Measurements from ENCODE around the gene LRP8.

Gene LRP8

GRCh38 chr1:53309802-53310201 is 18.1 kb downstream of the LRP8 start:
- Histone ChIP-seq H3K4me1 (ENCODE audit: control insufficient read depth in 2 of 2, insufficient read depth in 1 of 2, low read depth in 1 of 2, low read length in 2 of 2) (peaks cover 2 to 18% of the 10 kb centered on the region in 2 donors), H2BK12ac (ENCODE audit: low read length) (no peak overlapping the region), H2BK15ac (ENCODE audit: low read length) (no peak overlapping the region), H2BK120ac (ENCODE audit: low read depth, low read length) (no peak overlapping the region), H3K27ac (replicated peaks; ENCODE audit: low read length) (no peak overlapping the region), H2AFZ (ENCODE audit: low read length) (no peak overlapping the region), H3K27me3 (ENCODE audit: control insufficient read depth in 3 of 3, insufficient read depth in 3 of 3, low read depth in 1 of 3, low read length in 3 of 3) (no peaks in the 10 kb centered on the region), H3K79me1 (ENCODE audit: low read depth, low read length) (peaks cover 30% of the 10 kb centered on the region), H3K9me3 (replicated peaks in 1 of 2; ENCODE audit: control insufficient read depth in 2 of 2, insufficient read depth in 1 of 2, low read depth in 1 of 2, low read length in 2 of 2) (no peaks in the 10 kb centered on the region), H3K23ac (ENCODE audit: low read depth, low read length, poor library complexity) (no peak overlapping the region), H3K18ac (ENCODE audit: low read length) (no peak overlapping the region), H3K4me2 (ENCODE audit: insufficient read depth, low read length, poor library complexity, severe bottlenecking) (no peak overlapping the region), H3K36me3 (replicated peaks in 1 of 2; ENCODE audit: control insufficient read depth in 2 of 2, insufficient read depth in 2 of 2, low read length in 2 of 2) (peaks cover 18 to 38% of the 10 kb centered on the region in 2 donors), H2AK5ac (ENCODE audit: low read depth, low read length) (no peak overlapping the region), H3K4me3 (ENCODE audit: low read length in 2 of 2) (no peak overlapping the region), H3K9ac (ENCODE audit: low read depth, low read length, poor library complexity) (no peak overlapping the region), H2BK5ac (ENCODE audit: low read length) (no peak overlapping the region), H3K4ac (ENCODE audit: low read length) (no peak overlapping the region), H3K14ac (ENCODE audit: low read length) (no peak overlapping the region), H4K91ac (ENCODE audit: low read depth, low read length, poor library complexity) (no peak overlapping the region), H4K8ac (ENCODE audit: low read depth, low read length) (no peak overlapping the region)
- WGBS, 2 donors (ENCODE audit: extremely low coverage in 2 of 2, insufficient read length in 2 of 2, insufficient replicate concordance in 1 of 2): no CpG with 5 or more reads among the region's 11 CpGs
- no peak for DNase-seq (ENCODE audit: low spot score)

GRCh38 chr1:53308506-53308905 is 19.4 kb downstream of the LRP8 start:
- Histone ChIP-seq H3K9me3 (replicated peaks in 1 of 2; ENCODE audit: control insufficient read depth in 2 of 2, insufficient read depth in 1 of 2, low read depth in 1 of 2, low read length in 2 of 2) (no peaks in the 10 kb centered on the region), H3K4ac (ENCODE audit: low read length) (no peak overlapping the region), H2AK5ac (ENCODE audit: low read depth, low read length) (no peak overlapping the region), H3K18ac (ENCODE audit: low read length) (no peak overlapping the region), H3K27me3 (ENCODE audit: control insufficient read depth in 3 of 3, insufficient read depth in 3 of 3, low read depth in 1 of 3, low read length in 3 of 3) (no peaks in the 10 kb centered on the region), H4K8ac (ENCODE audit: low read depth, low read length) (no peak overlapping the region), H3K79me1 (ENCODE audit: low read depth, low read length) (peaks cover 24% of the 10 kb centered on the region), H2BK120ac (ENCODE audit: low read depth, low read length) (no peak overlapping the region), H3K4me2 (ENCODE audit: insufficient read depth, low read length, poor library complexity, severe bottlenecking) (no peak overlapping the region), H2BK15ac (ENCODE audit: low read length) (no peak overlapping the region), H3K4me3 (ENCODE audit: low read length in 2 of 2) (no peak overlapping the region), H3K27ac (replicated peaks; ENCODE audit: low read length) (no peak overlapping the region), H3K9ac (ENCODE audit: low read depth, low read length, poor library complexity) (no peak overlapping the region), H2AFZ (ENCODE audit: low read length) (no peak overlapping the region), H2BK12ac (ENCODE audit: low read length) (no peak overlapping the region), H3K23ac (ENCODE audit: low read depth, low read length, poor library complexity) (no peak overlapping the region), H3K14ac (ENCODE audit: low read length) (no peak overlapping the region), H2BK5ac (ENCODE audit: low read length) (no peak overlapping the region), H3K36me3 (replicated peaks in 1 of 2; ENCODE audit: control insufficient read depth in 2 of 2, insufficient read depth in 2 of 2, low read length in 2 of 2) (peaks cover 12 to 29% of the 10 kb centered on the region in 2 donors), H3K4me1 (ENCODE audit: control insufficient read depth in 2 of 2, insufficient read depth in 1 of 2, low read depth in 1 of 2, low read length in 2 of 2) (peaks cover 9 to 31% of the 10 kb centered on the region in 2 donors), H4K91ac (ENCODE audit: low read depth, low read length, poor library complexity) (no peak overlapping the region)
- no peak for DNase-seq (ENCODE audit: low spot score)
- WGBS, 2 donors (ENCODE audit: extremely low coverage in 2 of 2, insufficient read length in 2 of 2, insufficient replicate concordance in 1 of 2): no CpG with 5 or more reads among the region's 8 CpGs

- Histone ChIP-seq H3K9ac (ENCODE audit: low read depth, low read length, poor library complexity) (no peak overlapping the region), H3K4me3 (ENCODE audit: low read length in 2 of 2) (peak overlapping the region in 1 of 2 donors; percentile 60), H2AFZ (ENCODE audit: low read length) (no peak overlapping the region), H3K18ac (ENCODE audit: low read length) (no peak overlapping the region), H3K4me1 (ENCODE audit: control insufficient read depth in 2 of 2, insufficient read depth in 1 of 2, low read depth in 1 of 2, low read length in 2 of 2) (peaks cover 12 to 33% of the 10 kb centered on the region in 2 donors), H3K27ac (replicated peaks; ENCODE audit: low read length) (no peak overlapping the region), H4K91ac (ENCODE audit: low read depth, low read length, poor library complexity) (no peak overlapping the region), H2AK5ac (ENCODE audit: low read depth, low read length) (no peak overlapping the region), H3K9me3 (replicated peaks in 1 of 2; ENCODE audit: control insufficient read depth in 2 of 2, insufficient read depth in 1 of 2, low read depth in 1 of 2, low read length in 2 of 2) (no peaks in the 10 kb centered on the region), H2BK120ac (ENCODE audit: low read depth, low read length) (no peak overlapping the region), H3K23ac (ENCODE audit: low read depth, low read length, poor library complexity) (peak overlapping the region; percentile 37), H2BK15ac (ENCODE audit: low read length) (no peak overlapping the region), H2BK12ac (ENCODE audit: low read length) (no peak overlapping the region), H2BK5ac (ENCODE audit: low read length) (no peak overlapping the region), H3K36me3 (replicated peaks in 1 of 2; ENCODE audit: control insufficient read depth in 2 of 2, insufficient read depth in 2 of 2, low read length in 2 of 2) (peaks cover 9 to 17% of the 10 kb centered on the region in 2 donors), H4K8ac (ENCODE audit: low read depth, low read length) (no peak overlapping the region), H3K4me2 (ENCODE audit: insufficient read depth, low read length, poor library complexity, severe bottlenecking) (no peak overlapping the region), H3K4ac (ENCODE audit: low read length) (no peak overlapping the region), H3K27me3 (ENCODE audit: control insufficient read depth in 3 of 3, insufficient read depth in 3 of 3, low read depth in 1 of 3, low read length in 3 of 3) (no peaks in the 10 kb centered on the region), H3K79me1 (ENCODE audit: low read depth, low read length) (peaks cover 21% of the 10 kb centered on the region), H3K14ac (ENCODE audit: low read length) (peak overlapping the region; percentile 25)
- no CpG with 5 or more reads among the region's 4 CpGs for WGBS, 2 donors (ENCODE audit: extremely low coverage in 2 of 2, insufficient read length in 2 of 2, insufficient replicate concordance in 1 of 2)
- no peak for DNase-seq (ENCODE audit: low spot score)
These were observed 20.8 kb downstream of the LRP8 start for GRCh38 chr1:53307037-53307436.

- Histone ChIP-seq H3K9ac (ENCODE audit: low read depth, low read length, poor library complexity) (no peak overlapping the region), H3K27me3 (ENCODE audit: control insufficient read depth in 3 of 3, insufficient read depth in 3 of 3, low read depth in 1 of 3, low read length in 3 of 3) (no peaks in the 10 kb centered on the region), H3K4me2 (ENCODE audit: insufficient read depth, low read length, poor library complexity, severe bottlenecking) (no peak overlapping the region), H3K9me3 (replicated peaks in 1 of 2; ENCODE audit: control insufficient read depth in 2 of 2, insufficient read depth in 1 of 2, low read depth in 1 of 2, low read length in 2 of 2) (no peaks in the 10 kb centered on the region), H2BK15ac (ENCODE audit: low read length) (no peak overlapping the region), H3K18ac (ENCODE audit: low read length) (peak overlapping the region; percentile 32), H3K23ac (ENCODE audit: low read depth, low read length, poor library complexity) (no peak overlapping the region), H3K14ac (ENCODE audit: low read length) (no peak overlapping the region), H3K79me1 (ENCODE audit: low read depth, low read length) (peaks cover 17% of the 10 kb centered on the region), H4K91ac (ENCODE audit: low read depth, low read length, poor library complexity) (no peak overlapping the region), H2AFZ (ENCODE audit: low read length) (no peak overlapping the region), H3K4ac (ENCODE audit: low read length) (no peak overlapping the region), H3K4me1 (ENCODE audit: control insufficient read depth in 2 of 2, insufficient read depth in 1 of 2, low read depth in 1 of 2, low read length in 2 of 2) (peaks cover 12 to 33% of the 10 kb centered on the region in 2 donors), H2BK120ac (ENCODE audit: low read depth, low read length) (no peak overlapping the region), H3K36me3 (replicated peaks in 1 of 2; ENCODE audit: control insufficient read depth in 2 of 2, insufficient read depth in 2 of 2, low read length in 2 of 2) (peaks cover 9 to 12% of the 10 kb centered on the region in 2 donors), H2BK12ac (ENCODE audit: low read length) (no peak overlapping the region), H2BK5ac (ENCODE audit: low read length) (no peak overlapping the region), H3K27ac (replicated peaks; ENCODE audit: low read length) (no peak overlapping the region), H4K8ac (ENCODE audit: low read depth, low read length) (no peak overlapping the region), H2AK5ac (ENCODE audit: low read depth, low read length) (no peak overlapping the region), H3K4me3 (ENCODE audit: low read length in 2 of 2) (no peak overlapping the region)
- WGBS, 2 donors (ENCODE audit: extremely low coverage in 2 of 2, insufficient read length in 2 of 2, insufficient replicate concordance in 1 of 2): no CpG with 5 or more reads among the region's 4 CpGs
- DNase-seq (ENCODE audit: low spot score): no peak
These were observed 21.7 kb downstream of the LRP8 start for GRCh38 chr1:53306168-53306567.

All from neuronal stem cell (in vitro differentiated cells).